HG02763 (cell line): ENCODE results near the gene LRP1-AS.
"Not testable (repeated sequence)": the region's sequence is repeated elsewhere in the genome, so short reads cannot be mapped to it uniquely, and the experiment has no call there.

Experiments
- ATAC-seq: cut with Tn5 transposase; IDR thresholded peaks from one replicate; pipeline ENCODE4 v1.9.1; 2021; ENCODE audit warnings: mild to moderate bottlenecking, moderate library complexity; ENCODE audit not compliant: unreplicated experiment

LRP1-AS gene

DNA sequence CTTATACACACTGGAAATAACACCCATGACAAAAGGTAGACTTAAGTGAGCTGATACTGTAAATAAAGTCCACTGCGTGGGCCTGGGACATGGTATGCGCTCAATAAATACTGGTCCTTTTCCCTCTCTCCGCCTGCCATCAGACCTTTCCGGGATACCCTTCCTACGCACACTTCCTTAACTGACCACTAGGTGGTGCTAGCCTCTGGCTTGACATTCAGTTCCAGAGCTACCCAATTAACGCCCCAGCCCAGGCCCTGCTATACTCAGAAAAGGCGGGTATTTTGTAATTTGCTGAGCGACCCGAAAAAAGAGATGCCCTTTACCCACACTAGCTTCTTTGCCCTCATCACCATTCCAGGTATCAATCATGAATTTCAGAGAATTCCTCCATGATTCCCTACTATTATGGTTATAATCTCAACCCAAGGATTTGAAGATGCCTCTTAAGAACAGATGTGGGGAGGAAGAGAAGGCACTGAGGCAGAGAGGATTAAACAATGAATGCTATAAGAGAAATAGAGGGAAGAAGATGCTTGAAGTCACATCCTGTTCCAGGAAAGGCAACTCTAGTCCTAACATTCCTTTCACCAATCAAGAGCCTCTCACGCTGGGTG, 23.1 kb downstream of the LRP1-AS start:
- no peak for ATAC-seq

DNA sequence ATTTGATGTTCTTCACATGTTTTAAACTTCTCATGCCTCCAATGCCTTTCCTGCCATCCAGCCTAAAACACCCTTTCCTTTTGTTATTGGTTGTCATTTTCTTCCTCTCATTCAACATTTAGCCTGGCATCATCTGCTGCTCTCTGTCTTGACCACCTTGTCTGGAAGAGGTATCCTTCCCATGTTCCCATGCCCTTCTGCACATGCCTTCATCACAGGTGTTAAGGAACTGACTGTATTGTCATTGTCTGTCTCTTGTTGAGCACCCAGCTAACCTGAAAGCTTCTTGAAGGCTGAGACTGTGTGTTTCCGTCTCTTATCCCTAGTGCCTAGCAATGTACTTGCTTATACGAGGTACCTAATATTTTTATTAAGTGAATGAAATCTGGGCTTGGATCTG, 23.6 kb downstream of the LRP1-AS start:
- no peak for ATAC-seq

DNA sequence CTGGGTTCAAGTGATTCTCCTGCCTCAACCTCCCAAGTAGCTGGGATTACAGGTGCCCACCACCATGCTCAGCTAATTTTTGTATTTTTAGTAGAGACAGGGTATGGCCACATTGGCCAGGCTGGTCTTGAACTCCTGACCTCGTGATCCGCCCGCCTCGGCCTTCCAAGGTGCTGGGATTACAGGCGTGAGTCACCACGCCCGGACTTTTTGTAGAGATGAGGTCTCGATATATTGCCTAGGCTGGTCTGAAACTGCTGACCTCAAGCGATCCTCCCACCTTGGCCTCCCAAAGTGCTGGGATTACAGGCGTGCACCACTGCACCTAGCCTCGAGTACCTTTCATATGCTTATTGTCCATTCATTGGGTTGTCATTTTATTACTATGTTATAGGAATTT, 26.7 kb downstream of the LRP1-AS start:
- ATAC-seq = not testable (repeated sequence)

DNA sequence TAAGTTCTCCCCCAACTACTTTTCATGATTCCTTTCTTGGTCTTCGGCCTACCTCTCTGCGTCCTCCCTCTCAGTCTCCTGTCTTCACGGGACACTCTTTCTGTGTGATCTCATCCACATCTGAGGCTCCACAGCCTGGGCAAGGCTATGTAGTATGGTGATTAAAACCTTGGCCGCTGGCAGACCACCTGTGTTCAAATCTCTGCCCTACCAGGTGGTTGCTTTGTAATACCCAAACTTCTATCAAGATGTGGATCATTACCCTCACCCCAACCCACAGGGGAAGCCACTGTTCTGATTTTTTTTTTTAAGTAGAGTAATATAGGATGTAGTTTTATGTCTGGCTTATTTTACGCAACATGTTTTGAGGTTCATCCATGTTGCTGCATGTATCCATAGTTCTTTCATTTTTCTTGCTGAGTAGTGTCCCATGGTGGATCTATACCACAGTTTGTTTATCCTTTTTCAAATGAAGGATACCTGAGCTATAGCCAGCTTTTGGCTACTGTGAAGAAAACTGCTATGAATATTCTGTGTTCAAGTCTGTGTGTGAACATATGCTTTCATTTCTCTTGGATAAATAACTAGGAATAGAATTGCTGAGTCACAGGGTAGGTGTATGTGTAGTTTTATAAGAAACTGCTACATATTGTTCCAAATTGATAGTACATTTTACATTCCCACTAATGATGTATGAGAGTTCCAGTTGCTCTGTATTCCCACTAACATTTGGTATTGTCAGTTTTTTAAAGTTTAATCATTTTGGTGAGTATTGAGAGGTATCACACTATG, 27.9 kb downstream of the LRP1-AS start:
- ATAC-seq = no peak

DNA sequence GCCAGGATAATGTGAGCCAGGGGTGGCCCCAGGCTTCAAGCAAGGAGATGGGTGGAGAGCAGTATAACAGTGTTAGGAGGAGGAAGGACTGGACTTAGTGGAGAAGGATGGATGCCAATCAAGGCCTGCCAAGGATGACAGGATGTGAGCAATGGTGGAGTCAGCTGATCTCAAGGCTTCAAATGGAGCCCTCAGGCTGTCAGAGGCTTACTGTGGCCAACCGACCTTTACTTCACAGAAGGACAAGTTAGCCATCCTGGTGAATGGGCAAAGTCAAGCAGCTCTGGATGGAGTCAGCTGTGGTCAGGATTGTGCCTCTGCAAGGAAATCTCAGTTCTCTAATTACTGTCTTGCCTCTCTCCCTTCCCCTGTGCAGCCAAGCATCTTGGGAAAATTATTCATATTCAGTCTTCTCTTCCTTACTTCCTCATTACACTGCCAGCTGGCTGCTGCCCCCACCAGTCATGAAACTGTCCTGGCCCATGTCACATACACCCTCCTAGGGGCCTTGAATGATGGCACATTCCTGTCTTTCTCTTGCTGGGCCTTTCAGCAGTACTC, 28.6 kb downstream of the LRP1-AS start:
- ATAC-seq = no peak

DNA sequence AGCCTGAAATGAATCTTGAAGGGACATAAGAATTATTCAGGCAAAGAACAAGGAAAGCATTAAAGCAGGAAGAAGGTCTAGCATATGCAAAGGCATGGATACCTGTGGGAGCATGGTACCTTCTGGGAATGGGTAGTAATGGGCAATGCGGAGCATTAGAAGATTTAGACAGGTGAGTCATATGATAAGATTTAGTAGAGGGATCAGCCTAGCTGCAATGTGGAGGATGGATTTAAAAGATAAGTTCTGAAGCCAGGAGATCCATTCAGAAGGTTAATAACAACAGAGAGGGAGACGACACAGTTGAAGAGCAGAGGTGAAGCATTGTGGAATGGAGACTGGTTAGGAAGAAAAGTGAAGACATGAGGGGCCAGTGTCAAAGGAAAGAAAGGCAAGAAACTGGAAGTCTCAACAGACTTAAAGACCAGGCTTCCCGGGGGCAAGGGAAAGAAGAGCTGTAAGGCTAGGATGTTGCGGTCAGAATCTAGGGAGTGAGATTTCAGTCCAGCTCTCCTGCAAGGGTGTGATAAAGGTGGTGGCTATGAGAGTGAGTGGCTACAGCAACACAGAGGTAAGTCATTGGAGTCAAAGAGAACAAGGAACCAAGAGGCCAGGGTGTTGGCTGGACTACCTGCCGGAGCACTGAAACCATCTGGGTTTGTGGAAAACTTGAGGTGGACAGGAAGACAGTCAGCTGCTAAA, 30.7 kb downstream of the LRP1-AS start:
- no peak for ATAC-seq

DNA sequence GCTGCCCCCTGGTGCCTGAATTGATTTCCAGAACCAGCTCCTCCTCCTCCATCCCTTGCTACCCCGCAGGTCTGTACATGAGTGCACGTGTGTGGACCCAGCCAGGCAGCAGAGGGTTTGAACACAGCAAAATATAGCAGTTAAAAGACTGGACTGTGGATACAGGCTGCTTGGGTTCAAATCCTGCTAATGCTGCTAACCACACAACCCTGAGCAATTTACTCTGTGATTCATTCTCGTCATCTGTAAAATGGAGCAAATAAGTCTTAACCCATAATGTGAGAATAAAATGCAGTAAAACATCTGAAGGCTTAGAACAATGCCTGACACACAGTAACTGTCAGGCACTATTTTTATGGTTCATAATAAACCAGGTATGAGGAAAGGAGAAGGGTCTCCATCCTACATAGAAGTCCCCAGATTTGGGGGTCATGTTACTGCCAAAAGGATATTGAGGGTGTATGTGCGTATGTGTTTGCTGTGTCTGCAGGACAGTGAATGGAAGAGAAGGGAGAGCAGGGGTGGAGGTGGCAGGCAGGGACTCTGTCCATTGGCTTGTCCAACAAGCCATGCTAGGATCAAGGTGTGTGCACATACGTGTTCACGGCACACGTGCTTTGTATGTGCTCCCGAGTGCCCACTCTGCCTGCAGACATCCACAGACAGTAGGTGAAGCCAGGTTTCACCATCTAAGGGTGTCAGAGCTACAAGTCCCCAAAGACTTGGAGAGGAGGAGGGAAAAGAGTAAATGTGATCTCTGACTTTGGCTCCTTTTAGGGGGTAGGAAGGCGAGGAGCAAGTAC, 34.7 kb downstream of the LRP1-AS start:
- peak; percentile 47 for ATAC-seq

DNA sequence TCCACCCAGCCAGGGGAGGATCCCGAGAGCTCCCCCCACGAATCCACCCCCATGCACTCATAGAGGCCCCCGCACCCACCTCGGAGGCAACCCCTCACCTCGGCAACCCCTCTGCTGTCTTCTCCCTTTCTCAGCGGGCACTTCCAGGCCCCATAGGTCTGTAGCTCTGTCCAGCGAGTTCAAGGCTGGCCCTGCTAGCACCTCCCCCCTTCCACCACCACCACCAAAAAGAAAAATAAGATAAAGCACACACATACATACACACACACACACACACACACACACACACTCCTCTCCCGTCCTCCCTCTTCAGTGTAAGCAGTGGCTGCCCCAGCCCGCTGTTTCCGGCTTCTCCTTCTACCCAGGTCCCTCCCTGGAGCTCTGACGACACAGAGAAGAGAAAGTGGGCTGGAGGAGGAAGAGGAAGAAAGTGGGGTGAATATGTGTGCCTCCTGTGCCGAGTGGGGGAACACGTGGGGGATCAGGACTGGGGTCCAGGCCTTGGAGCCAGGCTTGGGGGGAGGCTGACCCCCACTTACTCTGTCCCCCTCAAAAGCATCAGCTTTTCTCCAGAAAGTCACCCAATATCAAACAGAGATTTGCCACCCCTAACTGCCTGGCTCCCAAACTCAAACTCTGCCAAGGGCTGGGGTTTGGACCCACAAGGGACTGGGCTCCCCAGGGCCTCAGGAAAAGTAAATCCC, 36.2 kb downstream of the LRP1-AS start, which contains the start of gene STAT6:
Gene STAT6, minus strand, starts transcription at position 332 of the 704 bp plus-strand sequence. CDS start 3,084 bp downstream, outside the sequence.
- ATAC-seq = peak; percentile 57

DNA sequence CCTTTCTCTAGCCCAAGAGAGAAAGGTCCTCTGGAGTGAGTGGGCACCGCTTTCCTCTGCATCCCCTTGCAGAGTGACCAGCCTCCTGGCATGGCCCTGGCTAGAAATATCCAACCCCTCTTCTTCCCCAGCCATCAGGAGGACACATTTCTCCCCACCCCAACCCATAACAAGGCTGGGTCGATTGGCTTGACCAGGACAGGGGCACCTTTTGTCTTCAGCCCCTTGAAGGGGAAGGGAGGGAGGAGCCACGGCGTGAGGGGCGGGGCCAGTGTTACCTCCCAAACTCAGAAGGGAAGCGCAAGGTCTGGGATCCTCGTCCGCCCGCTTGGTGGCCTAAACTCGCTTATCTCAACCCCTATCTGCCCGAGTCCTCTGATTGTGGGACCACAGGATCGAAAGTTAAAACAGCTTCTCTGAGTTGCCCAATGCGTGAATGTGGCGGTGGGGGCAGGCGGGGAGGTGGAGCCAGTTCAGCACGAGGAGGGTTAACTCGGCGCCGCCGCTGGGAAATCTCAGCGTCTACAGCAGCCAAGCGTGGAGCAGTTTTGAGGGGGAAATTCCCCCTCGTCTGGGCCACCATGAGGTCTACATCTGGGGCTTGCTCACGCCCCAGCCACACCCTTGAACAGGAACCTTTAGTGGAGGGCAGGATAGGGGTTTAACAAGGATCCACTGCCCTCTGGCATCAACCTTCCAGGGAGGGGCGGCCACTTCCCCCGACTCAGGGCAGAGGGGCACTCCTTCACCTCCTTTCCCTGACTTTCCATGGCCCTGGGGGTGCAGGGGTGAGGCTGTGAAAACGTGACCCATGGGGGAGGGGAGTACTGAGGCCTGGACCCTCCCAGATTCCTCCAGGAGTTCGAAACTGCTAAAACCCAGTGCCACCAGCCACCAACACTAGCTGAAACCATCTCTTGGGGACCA, 37.1 kb downstream of the LRP1-AS start:
- ATAC-seq = no peak

DNA sequence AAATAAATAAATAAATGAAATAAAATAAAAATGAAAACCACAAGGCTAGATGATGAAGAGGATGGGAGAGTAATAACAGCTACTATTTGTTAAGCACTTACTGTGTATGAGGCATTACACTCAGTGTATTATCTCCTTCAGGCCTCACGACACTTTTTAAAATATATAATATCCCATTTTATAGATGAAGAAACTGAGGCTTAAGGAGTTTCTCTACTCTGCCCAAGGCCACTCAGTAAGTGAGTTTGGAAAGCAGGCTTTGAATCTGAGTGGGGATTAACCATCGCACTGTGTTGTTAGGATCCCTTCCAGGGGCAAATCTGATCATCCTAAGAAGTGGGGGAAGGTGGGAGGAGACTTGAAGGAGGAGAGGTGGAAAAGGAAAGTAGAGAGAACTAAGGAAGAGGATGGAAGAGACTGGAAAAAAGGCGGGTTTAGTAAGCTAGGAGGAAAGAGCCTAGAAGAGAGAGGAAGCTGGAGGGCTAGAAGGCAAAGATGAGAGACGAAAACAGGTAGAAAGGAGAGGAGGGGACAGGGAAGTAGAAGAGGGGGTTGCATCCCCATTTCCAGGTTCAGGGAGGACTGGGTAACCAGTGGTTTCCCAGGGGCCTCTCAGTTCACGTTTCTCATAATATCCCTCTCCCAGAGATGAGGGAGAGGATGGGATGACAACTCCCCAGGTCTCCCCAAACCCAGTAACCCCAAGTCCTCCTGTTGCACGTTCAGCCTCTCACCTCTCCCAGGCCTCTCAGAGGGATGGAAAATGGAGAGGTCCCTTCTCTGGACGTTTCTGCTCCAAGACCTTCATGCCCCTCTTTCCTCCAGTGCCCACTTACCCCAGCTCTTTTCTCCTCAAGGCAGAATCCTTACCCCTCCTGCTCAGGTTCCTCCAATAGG, 38.0 kb downstream of the LRP1-AS start:
- ATAC-seq = no peak

DNA sequence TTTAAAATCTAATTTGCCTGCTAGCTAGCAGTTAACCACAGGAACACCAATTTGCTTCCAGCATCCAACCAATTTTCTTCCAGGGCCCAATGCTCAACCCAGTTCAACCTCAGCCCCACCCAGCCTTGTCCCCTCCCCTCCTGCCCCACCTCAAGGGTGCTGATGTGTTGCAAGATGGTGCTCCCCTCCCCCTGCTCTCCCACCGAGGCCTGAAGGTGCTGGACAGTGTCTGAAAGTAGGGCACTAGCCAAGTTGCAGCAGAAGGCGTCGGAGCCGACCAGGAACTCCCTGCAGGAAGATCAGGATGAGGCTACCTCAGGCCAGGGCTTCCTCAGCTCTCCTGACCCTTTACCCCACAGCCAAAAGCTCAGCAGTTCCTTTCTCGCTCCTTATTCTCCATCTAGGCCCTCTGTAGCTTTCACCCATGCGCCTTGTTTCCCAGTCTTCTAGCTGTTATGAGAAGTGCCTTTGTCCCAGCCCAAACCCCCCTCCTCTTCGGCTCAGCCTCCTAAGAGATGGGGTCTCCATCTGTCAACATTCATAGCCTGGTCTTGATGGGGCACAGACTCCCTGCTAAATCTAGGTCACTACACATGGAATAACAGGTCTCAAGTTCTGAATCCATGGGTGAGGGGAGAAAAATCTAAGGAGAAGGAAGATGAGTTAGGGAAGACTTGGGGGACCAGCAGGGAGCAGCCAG, 39.8 kb downstream of the LRP1-AS start:
- no peak for ATAC-seq

DNA sequence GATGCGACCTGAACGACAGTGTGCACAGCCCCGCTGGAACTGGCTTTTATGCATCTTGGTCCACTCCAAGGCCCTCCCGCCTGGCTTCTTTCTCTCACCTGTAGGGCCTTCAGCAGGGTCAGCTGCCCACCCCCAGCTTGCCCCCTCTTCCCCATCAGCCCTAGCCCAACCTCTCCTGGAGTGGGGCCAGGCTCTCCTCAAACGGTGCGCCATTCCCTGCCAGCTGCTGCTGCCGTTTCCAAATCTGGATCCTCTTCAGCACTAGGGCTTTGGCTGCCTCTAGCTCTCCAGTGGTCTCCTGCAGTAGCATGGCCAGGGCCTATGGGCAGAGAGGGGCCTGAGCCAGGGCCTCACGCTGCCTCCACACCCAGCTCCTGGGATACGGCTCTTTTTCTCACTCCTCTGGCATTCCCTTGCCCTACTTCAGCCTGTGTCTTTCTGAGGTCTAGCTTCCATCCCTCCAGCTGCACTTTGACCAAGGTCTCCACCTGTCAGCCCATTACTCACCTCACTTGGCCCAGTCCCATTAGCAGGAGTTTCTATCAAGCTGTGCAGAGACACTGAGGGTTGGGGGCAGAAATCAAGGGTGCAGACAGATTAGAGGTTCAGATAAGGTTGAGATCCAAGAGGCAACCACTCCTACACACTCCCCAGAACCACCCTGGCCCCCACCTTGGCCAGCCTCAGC, 41.3 kb downstream of the LRP1-AS start:
- no peak for ATAC-seq

DNA sequence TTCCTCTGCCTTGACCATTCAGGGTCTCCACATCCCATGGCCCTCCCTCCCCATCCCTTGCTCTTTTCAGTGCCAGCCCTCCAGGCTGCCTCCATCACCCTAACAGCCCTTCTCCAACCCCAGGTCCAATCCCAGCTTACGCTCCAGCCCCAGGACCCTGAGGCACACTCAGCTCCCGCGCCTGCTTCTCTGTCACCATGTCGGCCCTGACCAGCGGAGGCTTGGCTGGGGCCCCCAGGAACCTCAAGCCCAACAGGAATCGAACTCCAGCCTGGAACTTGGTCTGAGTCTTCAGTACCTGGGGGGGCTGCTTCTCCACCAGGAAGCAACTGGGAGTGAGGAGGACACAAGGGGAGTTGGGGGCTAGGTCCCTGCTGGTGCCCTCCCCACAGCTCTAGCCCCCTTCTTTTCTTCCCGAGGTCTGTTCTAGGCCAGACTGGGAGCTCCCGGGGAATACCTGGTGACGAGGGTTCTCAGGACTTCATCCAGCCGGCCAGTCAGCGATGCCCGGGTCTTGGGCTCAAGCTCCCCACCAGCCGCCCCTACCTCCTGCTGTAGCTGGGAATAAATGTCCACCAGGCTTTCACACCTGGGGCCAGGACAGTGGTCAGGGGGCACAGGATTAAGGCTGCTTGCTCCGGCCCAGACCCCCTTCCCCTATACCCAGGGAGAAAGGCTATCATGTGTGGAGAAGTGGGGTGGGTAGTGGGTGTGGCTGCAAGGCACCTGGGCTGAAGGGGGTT, 42.2 kb downstream of the LRP1-AS start:
- ATAC-seq = no peak

DNA sequence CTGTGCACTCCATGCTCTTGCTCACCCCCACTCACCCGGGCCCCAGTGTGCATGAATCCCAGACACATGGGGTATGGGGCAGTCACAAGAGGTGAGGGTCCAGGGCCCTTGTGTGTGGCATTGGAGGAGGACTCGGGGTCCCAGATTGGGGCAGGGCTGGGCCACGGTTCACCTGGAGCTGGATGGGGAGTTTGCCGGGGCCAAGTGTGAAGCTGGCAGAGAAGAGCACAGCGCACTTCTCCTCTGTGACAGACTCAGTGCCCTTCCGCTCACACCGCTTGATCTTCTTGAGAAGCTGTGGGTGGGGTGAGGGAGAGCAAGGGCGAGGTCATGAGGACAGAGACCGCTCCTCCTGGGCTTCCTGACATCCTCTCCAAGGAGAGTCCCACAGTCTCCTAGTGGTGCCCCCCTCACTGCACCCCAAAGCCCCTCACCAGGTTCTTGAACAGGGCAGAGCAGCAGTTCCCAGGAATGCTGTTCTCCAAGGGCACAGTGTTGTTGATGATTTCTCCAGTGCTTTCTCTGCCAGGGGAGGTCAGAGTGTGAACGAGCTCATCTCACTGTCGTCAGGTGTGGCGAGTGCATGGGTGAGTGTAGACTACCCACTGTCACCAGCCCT, 43.0 kb downstream of the LRP1-AS start:
- ATAC-seq = no peak

DNA sequence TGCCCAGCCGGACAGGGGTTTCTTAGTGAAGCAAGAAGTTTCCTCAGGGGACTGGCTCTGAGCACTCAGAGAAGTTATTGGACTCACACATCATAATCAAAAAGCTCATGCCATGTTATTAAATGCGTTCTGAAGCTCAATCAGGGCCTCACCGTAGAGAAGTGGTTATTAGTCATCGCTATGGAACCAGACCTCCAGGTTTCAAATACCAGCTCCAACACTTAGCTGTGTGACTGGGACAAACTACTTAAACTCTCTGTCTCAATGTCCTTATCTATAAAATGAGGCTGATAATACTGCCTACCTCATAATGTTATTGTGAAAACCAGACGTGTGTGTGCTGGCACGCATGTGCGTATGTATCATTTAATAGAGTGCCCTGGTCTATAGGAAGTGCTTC, 43.6 kb downstream of the LRP1-AS start:
- ATAC-seq = no peak
